A549 treated with CORT108297 at 1 μM for 4 hours (cell line): Measurements from ENCODE around the gene TMOD4. TPM values are rescaled to one million over a fixed set of nuclear protein-coding genes. Genes with fewer than 3 reads are reported as not detected.

Experiments used
- total RNA-seq: library from RNA; stranded (reverse); fragments of 200-300 nt; extraction: Qiagen RNA extraction; gene quantifications from 5 replicates; pipeline ENCODE4 v1.2.3, GENCODE V29; 2022

Gene TMOD4
- 0.30 to 0.46 TPM (median 0.35 TPM) in 4 of 5 replicates, not detected in the other for total RNA-seq

GRCh38 chr1:151175863-151176262 lies at the start of gene TMOD4:
TSS of gene TMOD4 (minus strand) at chr1:151175981. CDS start at chr1:151174875, 1,106 bp downstream.

DNA sequence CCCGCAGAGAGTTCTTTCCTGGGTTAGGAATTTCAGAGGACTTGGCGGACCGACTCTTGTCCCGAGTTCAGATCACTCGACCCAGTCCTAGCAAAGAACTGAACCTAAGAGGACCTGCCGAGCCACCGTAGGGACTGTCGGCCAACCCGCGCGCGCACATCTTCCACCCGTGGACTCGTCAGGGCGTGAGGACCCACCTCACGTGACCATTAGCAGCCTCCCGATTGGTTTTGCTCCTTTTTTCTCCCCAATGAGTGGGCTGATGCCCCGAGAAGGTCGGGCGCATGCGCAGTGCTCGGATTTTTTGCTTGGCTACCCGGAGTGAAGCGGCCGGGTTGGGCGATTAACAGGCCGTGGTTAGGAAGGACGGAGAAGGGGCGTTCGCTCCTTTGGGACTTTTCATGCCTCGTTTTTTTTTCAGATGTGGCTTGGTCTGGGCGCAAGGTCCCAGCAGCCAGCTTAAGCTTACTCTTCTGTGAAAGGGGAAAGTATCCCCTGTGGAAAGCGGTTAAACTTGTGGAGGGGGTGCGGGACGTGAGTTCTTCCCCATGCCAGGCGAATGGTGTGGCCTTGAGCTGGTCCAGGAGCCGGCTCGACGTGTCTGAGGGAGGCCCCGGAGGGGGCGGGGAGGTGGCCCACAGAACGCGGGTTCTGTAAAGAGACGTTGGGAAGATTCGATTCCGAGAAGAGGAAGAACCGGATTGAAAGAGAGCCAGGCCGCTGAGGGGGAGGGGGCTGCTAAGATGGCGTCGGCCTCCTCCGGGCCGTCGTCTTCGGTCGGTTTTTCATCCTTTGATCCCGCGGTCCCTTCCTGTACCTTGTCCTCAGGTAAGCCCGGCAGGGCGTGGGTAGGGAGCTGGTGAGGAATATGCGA lies 22.7 kb upstream of the TMOD4 start, which contains the start of gene PIP5K1A:
Gene PIP5K1A, plus strand, starts transcription at position 299 of the 874 bp plus-strand sequence. Its CDS starts 445 bp downstream, at position 744.

DNA sequence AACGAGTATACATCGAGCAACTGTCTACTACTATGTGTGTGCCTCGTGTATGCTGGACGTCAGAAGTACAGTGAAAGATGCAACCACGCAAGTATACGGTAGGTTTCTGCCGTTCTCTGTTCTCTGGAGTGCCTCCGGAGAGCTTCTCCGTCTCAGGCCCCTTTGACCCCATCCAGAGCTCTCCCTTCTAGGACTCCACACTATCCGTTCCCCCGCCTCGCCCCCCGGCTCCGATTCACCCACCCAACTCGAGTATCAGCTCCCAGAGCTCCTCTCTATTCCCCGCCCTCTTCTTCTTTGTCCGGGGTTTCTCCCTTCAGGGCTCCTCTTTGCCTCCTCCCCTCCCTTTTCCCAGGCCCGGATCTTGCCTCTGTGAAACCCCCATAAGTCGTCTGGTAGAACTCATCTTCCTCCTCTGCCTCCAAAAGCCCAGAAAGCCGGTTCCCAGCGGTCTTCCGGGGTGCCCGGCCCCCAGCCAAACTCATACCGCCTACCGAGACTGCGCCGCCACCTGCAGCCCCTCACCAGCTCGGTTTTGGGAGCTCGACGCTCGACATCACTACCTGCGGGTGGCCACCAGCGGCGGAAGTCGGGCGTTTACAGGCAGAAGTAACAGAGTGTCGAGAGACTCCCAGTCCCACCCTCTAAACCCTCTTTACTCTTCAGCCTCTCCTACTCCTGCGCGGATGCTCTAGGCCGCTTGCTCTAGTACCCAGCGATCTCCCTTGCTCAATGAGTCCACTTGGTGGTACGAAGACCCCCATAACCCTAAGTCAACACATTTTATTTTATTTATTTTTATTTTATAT lies 14.1 kb upstream of the TMOD4 start, which contains the start of gene VPS72:
Gene VPS72, minus strand, starts transcription at position 561 of the 809 bp plus-strand sequence. Its CDS starts 76 bp downstream, at position 485.

DNA sequence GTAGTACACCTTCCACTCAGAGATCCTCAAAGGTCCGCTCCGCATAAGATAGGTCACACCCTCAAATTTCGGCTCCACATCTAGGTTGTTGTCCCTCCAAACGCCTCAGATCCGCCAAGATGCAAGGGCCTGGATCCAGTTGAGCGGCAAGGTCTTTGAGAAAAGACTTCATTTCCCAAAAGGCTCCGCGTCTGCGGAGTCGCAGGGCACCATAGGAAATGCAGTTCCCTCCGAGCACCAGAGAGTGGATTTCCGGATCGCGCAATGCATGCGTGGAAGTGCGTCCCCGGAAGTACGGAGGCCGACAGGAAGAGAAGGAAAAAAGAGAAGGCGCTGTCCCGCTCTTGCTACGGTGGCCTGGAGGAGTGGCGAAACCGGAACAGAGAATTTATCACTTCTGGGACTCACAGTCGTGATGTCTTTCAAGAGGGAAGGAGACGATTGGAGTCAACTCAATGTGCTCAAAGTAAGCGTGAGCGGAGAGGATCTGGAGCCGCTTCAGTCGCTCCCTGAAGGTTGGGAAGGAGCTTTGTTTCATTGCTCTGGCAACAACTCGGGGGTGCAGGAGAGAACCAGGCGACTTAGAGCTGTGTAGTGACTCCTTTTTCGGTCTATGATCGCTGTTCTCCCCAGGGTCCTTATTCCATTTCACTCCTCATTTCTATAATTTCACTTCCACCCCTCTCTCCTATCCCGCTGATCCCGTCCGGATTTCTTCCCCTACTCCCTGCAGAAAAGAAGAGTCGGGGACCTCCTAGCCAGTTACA lies 9.9 kb downstream of the TMOD4 start, which contains the start of the genes LYSMD1 and SCNM1:
Gene LYSMD1, minus strand, starts transcription at position 165 of the 767 bp plus-strand sequence. CDS start 644 bp downstream, outside the sequence.
Gene SCNM1, plus strand, starts transcription at position 407 of the 767 bp plus-strand sequence. Its CDS starts 9 bp downstream, at position 416.

GRCh38 chr1:151156515-151156819 lies 19.3 kb downstream of the TMOD4 start, which contains the start of gene TNFAIP8L2:
TSS of gene TNFAIP8L2 (plus strand) at chr1:151156649. CDS start at chr1:151158698, 2,049 bp downstream.

DNA sequence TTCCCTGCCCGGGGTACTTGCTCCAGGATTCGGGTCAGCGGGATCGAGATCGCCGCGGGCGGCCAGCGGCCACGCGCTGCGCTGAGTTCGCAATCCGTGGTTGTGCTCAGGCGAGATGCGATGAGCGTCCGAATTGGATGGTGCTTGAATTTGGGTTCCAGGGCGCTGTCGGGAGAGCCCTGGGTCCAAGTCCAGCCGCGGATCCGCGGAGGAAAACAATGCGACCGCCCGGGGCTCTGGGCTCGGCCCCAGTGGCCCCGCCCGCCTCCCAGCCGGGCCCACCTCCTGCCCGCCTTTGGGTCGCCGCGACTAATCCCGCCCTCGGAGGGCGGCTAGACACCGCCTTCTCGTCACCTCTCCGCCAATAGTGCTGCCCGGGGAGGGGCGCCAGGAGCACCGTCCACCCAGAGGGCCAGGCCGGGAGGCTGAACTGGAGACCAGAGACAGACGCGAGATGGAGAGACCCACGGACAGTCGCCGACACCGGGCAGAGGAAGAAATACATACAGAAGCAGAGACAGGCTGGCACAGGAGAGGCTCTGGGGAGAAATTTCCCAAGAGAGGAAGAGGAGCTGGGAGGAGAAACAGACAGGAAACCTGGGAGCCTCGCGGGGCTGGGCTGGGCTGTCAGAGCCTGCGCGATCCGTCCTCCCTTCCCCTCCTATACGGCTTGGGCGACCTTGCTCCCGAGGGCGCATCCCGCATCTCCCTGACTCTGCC lies 29.2 kb downstream of the TMOD4 start, which contains the start of gene SEMA6C:
Gene SEMA6C, minus strand, starts transcription at position 220 of the 720 bp plus-strand sequence. CDS start 4,010 bp downstream, outside the sequence.

Other genes with a start within 250 kb of the TMOD4 start
- gene SETDB1, start 249.6 kb downstream of the TMOD4 start, total RNA-seq, result 20.7 to 27.7 TPM (median 23.5 TPM) in 5 replicates
- 249 to 260 TPM (median 254 TPM) in 5 replicates for gene CERS2, start 201.1 kb downstream of the TMOD4 start, total RNA-seq
- gene ANXA9, start 193.7 kb downstream of the TMOD4 start, total RNA-seq, result 0.63 to 1.1 TPM (median 0.85 TPM) in 5 replicates
- 2.9 to 3.6 TPM (median 3.3 TPM) in 5 replicates for gene MINDY1, start 169.1 kb downstream of the TMOD4 start, total RNA-seq
- 11.9 to 16.0 TPM (median 14.8 TPM) in 5 replicates for gene PRUNE1, start 167.5 kb downstream of the TMOD4 start, total RNA-seq
- 0.07 to 0.12 TPM (median 0.07 TPM) in 5 replicates for gene BNIPL, start 139.4 kb downstream of the TMOD4 start, total RNA-seq
- 5.8 to 8.9 TPM (median 7.1 TPM) in 5 replicates for gene C1orf56, start 128.2 kb downstream of the TMOD4 start, total RNA-seq
- 71.6 to 85.1 TPM (median 74.0 TPM) in 5 replicates for gene CDC42SE1, start 116.4 kb downstream of the TMOD4 start, total RNA-seq
- 14.5 to 18.8 TPM (median 17.8 TPM) in 5 replicates for gene MLLT11, start 115.6 kb downstream of the TMOD4 start, total RNA-seq
- gene GABPB2, start 105.2 kb downstream of the TMOD4 start, total RNA-seq, result 2.7 to 3.9 TPM (median 3.5 TPM) in 5 replicates
- 1.3 to 2.5 TPM (median 1.9 TPM) in 5 replicates for gene SEMA6C, start 29.4 kb downstream of the TMOD4 start, total RNA-seq
- gene TNFAIP8L2, start 19.3 kb downstream of the TMOD4 start, total RNA-seq, result not detected in 5 replicates
- gene LYSMD1, start 10.1 kb downstream of the TMOD4 start, total RNA-seq, result 5.3 to 7.5 TPM (median 6.6 TPM) in 5 replicates
- gene SCNM1, start 9.8 kb downstream of the TMOD4 start, total RNA-seq, result 44.0 to 49.0 TPM (median 44.9 TPM) in 5 replicates
- gene VPS72, start 14.2 kb upstream of the TMOD4 start, total RNA-seq, result 39.9 to 66.6 TPM (median 45.1 TPM) in 5 replicates
- 42.3 to 54.3 TPM (median 44.7 TPM) in 5 replicates for gene PIP5K1A, start 22.6 kb upstream of the TMOD4 start, total RNA-seq
- gene PSMD4, start 78.8 kb upstream of the TMOD4 start, total RNA-seq, result 172 to 208 TPM (median 186 TPM) in 5 replicates
- 11.8 to 15.3 TPM (median 14.0 TPM) in 5 replicates for gene ZNF687, start 106.3 kb upstream of the TMOD4 start, total RNA-seq
- gene PI4KB, start 151.4 kb upstream of the TMOD4 start, total RNA-seq, result 24.1 to 27.9 TPM (median 26.2 TPM) in 5 replicates
- gene RFX5, start 171.3 kb upstream of the TMOD4 start, total RNA-seq, result 23.7 to 28.4 TPM (median 25.6 TPM) in 5 replicates
- 5.9 to 8.4 TPM (median 6.1 TPM) in 5 replicates for gene SELENBP1, start 196.7 kb upstream of the TMOD4 start, total RNA-seq
- gene PSMB4, start 223.6 kb upstream of the TMOD4 start, total RNA-seq, result 362 to 444 TPM (median 420 TPM) in 5 replicates